ENCODE results near the gene LRRC18. TPM values are rescaled to one million over a fixed set of nuclear protein-coding genes. Genes with fewer than 3 reads are reported as not detected.

Gene LRRC18
- polyA plus RNA-seq, 12 donors, result 0.07 to 0.23 (median 0.22) TPM; not detected in 7

DNA sequence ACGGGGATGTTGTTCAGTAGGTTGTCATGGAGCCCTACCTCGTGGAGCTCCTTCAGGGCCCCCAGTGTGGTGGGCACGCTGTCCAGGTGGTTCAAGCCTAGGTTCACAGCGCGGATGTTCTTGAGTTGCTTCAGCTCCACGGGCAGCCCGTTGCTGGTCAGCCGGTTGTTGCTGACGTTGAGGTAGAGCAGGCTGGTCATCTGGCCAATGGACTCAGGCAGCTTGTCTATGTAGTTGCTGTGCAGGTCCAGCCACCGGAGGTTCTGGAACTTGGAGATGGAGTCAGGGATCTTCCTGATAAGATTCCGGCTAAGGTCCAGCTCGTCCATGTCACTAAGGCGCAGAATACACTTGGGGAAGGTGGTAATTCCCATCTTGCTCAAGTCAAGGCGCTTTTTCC, 26.0 kb downstream of the LRRC18 start:
- DNase-seq, result no peak

DNA sequence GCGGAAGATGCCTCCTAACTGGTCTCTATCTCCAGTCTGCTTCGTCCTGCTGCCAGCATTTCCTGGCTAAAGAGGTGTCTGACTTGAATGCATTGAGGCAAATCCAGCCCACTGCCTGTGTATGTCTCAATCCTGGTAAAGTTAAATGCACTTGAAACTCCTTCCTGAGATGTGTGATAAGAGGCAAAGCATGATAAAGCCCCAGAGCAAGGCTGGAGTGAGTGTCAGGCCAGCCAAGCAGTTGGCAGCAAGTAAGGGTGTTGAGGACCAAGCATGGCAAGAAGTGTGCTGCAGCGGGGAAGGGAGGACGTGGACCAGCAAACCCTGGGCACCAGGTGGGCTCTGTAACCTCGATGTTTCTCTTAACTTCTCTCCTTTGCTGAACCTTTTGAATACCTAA, 29.1 kb downstream of the LRRC18 start:
- no peak for DNase-seq

DNA sequence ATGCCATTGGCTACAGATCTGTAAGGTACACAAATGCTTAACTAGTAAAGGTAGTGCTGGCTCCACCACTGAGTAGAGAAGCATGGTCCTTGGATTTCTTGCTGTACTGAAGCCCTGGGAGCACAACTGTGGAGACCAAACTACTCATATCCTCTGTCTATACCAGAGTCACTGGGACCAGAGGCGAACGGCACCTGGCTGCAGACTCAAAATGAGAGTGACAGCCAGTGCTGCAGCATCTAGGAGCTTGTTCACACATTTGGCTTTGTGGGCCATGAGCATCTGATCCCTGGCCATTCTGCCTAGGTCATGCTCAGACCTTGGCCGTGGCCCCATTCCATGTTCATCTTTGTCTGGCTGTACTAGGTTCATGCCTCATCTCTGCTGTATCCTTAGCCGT, 31.9 kb downstream of the LRRC18 start:
- no peak for DNase-seq

- no peak for DNase-seq
These were observed 32.8 kb downstream of the LRRC18 start for GRCh38 chr10:48906841-48907240.

GRCh38 chr10:48905311-48905710, 34.3 kb downstream of the LRRC18 start:
- DNase-seq, result no peak

- DNase-seq, result no peak
These were observed 34.8 kb downstream of the LRRC18 start for GRCh38 chr10:48904861-48905260.

- DNase-seq, result no peak
These were observed 36.5 kb downstream of the LRRC18 start for GRCh38 chr10:48903151-48903550.

DNA sequence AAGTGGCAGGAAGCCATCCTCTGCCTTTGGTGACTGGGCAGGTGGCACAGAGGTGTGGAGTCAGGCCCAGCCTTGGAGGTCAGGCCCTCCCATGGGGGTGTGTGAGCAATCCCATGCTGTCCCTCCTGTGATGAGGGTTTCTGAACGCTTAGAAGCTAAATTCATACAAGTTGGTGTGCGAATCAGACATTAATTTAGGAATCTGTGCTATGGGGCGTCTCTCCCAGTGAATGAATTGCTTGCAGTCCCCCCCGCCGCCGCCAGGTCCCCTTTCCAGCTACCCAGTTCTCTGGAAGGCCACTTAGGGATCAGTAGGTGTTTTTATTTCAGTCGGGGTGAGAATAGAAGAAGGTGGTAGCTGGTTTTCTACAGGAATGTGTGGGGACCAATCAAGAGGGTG, 37.5 kb downstream of the LRRC18 start:
- no peak for DNase-seq

GRCh38 chr10:48901319-48901718, 38.3 kb downstream of the LRRC18 start:
- DNase-seq, result no peak

GRCh38 chr10:48900371-48900801, 39.3 kb downstream of the LRRC18 start:
- DNase-seq, result peak; percentile 63

GRCh38 chr10:48899781-48900180, 39.9 kb downstream of the LRRC18 start:
- DNase-seq, result no peak

DNA sequence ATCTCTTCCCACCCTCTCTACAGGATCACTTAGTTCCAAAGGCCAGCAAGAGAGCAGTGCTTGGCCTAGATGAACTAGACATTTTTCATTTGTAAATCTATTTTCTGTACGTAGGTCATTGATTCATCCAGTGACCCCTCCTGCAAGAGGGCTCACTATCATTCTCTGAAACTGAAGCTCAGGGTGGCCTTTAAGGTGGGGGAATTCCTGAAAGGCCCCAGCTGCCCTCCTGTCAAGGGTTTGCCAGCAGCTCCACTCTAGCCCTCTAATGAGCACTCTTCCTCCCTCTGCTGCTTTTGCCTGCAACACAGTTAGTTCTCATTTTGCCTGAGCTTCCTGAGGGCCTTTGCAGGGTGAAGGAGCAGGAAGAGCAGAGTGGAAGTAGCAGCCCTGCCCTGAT, 41.2 kb downstream of the LRRC18 start:
- DNase-seq, result no peak

- no peak for DNase-seq
These were observed 42.2 kb downstream of the LRRC18 start for GRCh38 chr10:48897441-48897790.

DNA sequence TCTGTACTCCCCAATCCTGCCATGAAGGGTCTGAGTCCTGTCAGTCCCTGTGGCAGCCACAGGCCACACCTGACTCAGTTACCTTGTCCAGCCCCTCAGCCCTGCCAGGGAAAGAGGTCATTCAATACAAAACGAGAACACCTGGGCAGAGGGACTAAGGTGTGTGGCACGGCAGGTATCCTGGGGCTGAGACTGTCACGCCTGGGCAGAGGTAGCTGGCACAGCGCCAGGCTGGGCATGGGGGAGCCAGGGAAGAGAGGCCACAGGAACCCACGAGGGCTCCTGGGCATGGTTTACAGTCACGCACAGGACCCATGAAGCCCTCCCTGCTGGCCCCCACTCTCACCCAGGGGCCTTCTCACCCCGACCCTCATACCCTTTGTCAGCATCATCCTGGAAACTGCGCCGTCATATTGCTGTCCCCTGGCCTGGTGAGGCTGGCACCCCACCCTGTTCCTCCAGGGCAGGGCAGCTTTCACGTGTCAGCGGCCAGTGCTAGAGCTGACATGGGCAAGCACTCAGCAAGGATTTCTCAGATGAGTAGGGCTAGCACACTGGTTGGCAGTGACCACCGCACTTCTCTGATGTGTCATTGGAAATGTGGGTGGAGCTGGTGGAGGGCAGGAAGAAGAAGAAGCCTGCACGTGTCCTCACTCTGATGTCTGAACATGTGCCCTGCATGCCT, 42.7 kb downstream of the LRRC18 start:
- no peak for DNase-seq

- DNase-seq, result peak; percentile 26
These were observed 43.8 kb downstream of the LRRC18 start for GRCh38 chr10:48895803-48896195.

DNA sequence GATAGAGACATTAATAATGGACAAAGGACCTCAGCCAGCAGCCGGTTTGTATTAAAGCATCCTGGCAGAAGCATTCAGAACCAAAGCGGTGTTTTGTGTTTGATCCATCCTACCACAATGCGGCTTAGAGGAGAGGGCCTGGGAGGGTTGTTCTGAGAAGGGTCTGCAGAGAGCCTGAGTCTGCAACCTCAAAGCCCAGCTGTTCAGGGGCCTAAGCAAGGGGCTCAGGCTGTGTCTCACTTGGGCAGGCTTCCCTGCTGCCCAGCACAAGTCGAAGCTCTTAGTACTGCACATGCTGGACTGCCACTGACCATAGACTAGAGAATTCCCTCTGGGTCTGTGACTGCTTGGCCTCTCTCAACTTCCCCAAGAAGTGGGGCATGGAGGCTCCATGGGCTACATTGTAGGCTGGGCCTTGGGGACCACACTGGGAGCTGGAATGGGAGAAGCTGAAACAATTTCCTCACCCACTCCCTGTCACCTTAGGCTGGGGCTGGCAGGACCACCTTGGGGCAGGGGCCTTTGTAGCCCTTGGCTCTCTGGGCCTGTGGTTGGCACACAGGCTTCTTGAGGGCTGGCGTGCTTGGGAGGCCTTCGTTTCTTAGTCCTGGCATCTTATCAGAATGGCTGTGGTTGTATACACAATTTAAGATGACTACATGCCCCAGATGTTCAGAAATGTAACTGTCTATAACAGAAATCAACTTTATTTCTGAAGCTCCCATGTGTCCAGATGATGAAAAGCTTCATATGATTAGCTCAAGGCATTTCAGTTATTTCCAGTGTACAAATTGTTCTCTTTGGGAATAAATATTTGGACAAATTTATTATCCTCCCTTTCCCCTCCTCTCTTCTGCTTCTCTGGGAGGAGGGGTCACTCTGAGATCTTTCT, 44.5 kb downstream of the LRRC18 start:
- DNase-seq, result peak; percentile 45

DNA sequence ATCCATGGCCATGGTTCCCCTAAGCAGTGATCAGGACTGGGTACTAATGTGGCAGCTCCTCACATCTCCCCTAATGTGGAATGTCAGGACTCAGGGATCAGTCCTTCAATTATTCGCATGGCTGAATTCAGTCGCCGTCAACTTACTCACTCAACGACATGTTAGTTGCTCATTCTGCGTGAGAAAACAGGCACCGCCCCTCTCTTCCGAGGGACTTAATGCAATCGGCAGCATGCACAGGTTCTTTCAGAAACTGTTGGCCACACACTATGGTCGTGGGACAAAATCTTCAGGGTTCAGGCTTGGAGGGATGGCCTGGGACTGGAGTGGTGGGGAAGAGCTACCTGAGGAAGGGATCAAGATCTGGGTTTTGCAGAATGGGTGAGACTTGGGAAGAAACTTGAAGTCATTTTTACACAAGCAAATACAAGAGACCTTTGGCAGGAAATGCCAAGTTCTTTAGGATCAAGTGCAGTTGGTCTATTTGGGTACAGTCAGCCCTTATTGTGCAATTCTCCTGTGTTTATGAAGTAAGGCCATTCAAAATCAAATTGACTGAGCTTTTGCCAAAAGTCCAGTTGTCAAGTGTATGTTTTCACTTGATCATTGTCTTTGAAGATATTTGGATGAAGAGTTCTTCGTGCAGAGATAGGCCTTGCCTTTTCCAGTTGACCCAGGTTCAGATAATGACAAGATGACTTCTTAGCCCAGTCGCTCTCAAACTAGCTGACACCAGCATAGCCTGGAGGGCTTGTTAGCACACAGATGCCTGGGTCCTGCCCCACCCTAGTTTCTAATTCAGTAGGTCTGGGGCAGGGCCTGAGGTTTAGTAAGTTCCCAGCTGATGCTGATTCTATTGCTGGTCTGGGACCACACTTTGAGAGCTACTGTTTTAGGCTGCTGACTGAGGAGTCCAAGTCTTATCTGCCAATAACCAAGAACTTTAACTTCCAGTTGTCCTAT, 48.5 kb downstream of the LRRC18 start:
- DNase-seq, result no peak

GRCh38 chr10:48887982-48888381, 51.7 kb downstream of the LRRC18 start:
- no peak for DNase-seq

GRCh38 chr10:48885376-48885775, 54.3 kb downstream of the LRRC18 start:
- DNase-seq, result peak; percentile 40

DNA sequence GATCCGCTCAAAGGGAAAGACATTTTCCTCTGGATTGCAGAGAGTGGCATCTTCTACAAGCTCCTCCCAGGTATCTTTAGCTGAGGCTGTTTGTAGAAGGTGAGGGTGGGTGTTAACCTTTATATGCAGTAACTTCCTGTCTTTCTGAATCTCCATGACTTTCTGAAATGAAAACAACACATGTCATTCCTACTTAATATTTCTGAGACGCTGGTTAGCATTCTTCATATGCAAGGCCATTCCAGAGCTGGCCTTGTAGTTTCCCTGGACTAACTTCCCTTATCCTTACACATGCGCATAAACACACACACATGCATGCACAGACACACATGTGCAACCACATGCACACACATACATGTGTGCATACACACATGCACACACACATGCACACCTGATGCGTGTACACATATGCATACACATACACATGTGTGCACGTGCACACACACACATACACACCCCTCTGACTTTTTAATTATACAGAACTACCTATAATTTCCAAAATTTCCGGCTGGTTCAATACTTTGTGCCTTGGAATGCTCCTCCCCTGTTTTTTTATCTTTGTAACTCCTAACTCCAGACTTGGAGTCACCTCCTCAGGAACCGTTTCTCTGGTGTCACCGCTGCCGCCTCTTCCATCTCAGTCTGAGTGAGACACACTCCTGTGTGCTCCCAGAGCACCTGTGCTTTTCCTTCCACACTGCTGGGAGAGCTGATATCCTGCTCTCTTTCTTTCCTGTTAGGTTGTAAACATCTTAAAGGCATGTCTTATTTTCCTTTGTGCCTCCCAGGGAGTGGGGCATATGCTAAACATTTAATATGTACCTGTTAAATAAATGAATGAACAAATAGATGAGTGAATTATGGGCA, 55.2 kb downstream of the LRRC18 start:
- no peak for DNase-seq

GRCh38 chr10:48883701-48884100, 55.9 kb downstream of the LRRC18 start:
- no peak for DNase-seq

Data from muscle of arm (tissue), 12 donors.